ENCODE measurements around the gene LRP8. TPM values are rescaled to one million over a fixed set of nuclear protein-coding genes. Genes with fewer than 3 reads are reported as not detected.
"Not testable (repeated sequence)": the region's sequence is repeated elsewhere in the genome, so short reads cannot be mapped to it uniquely, and the experiment has no call there.

LRP8 gene
- polyA plus RNA-seq, 1 donor (not counting 4 experiments of a cell fraction or from before 2014, with no cell fraction given), result 31.0 TPM

GRCh38 chr1:53206735-53207379 is 121.0 kb downstream of the LRP8 start:
- H3K9ac ChIP-seq (ENCODE audit: control insufficient read depth, extremely low read depth, insufficient read depth, low read length), result no peak overlapping the region
- H3K36me3 ChIP-seq (ENCODE audit: control insufficient read depth in 2 of 2, extremely low read depth in 1 of 2, insufficient read depth in 2 of 2, low read length in 2 of 2), result peaks cover 18 to 34% of the 10 kb centered on the region in 2 experiments
- H3K79me2 ChIP-seq (ENCODE audit: control insufficient read depth, insufficient read depth, low read length), result no peaks in the 10 kb centered on the region
- no peak overlapping the region for H2AFZ ChIP-seq (ENCODE audit: control insufficient read depth, low read length)
- no peaks in the 10 kb centered on the region for H3K4me1 ChIP-seq (ENCODE audit: control insufficient read depth, extremely low read depth, insufficient read depth, low read length)
- H3K4me2 ChIP-seq (ENCODE audit: control insufficient read depth, extremely low read depth, insufficient read depth, low read depth, low read length), result no peak overlapping the region
- dilution Hi-C loops (cut with MboI; ENCODE audit: extremely low pct_ligation_motif_present, low sequenced_read_pairs), result no loop called here
- DNase-seq (ENCODE audit: low read depth, low spot score) (no peak), FAIRE-seq (no peak)
- H3K27ac ChIP-seq (ENCODE audit: control insufficient read depth, insufficient read depth, low read length), result no peak overlapping the region
- no peaks in the 10 kb centered on the region for H3K27me3 ChIP-seq (ENCODE audit: control insufficient read depth, extremely low read depth, insufficient read depth, low read length)
- TF ChIP-seq CTCF (optimal IDR thresholded peaks at IDR 0.05 in 1 of 3, IDR thresholded peaks at IDR 0.05 in 1 of 3, conservative IDR thresholded peaks at IDR 0.05 in 1 of 3; ENCODE audit: extremely low read depth in 1 of 3, insufficient read depth in 2 of 3, low read length in 3 of 3) (no peak), EZH2 (IDR thresholded peaks at IDR 0.05; ENCODE audit: low read length) (no peak)
- no peaks in the 10 kb centered on the region for H3K9me1 ChIP-seq (ENCODE audit: control insufficient read depth, extremely low read depth, insufficient read depth, low read length)
- H3K9me3 ChIP-seq (ENCODE audit: control insufficient read depth, low read depth, low read length), result no peaks in the 10 kb centered on the region
- H3K4me3 ChIP-seq (ENCODE audit: control insufficient read depth in 2 of 3, extremely low read depth in 1 of 3, insufficient read depth in 2 of 3, low read depth in 1 of 3, low read length in 3 of 3), result no peak overlapping the region
- H4K20me1 ChIP-seq (ENCODE audit: control insufficient read depth, extremely low read depth, insufficient read depth, low read length), result no peaks in the 10 kb centered on the region

GRCh38 chr1:53206083-53206685 is 121.7 kb downstream of the LRP8 start:
- H3K9me3 ChIP-seq (ENCODE audit: control insufficient read depth, low read depth, low read length); FAIRE-seq; H3K9me1 ChIP-seq (ENCODE audit: control insufficient read depth, extremely low read depth, insufficient read depth, low read length); H3K79me2 ChIP-seq (ENCODE audit: control insufficient read depth, insufficient read depth, low read length); H3K27ac ChIP-seq (ENCODE audit: control insufficient read depth, insufficient read depth, low read length); H3K4me3 ChIP-seq (ENCODE audit: control insufficient read depth in 2 of 3, extremely low read depth in 1 of 3, insufficient read depth in 2 of 3, low read depth in 1 of 3, low read length in 3 of 3); H3K9ac ChIP-seq (ENCODE audit: control insufficient read depth, extremely low read depth, insufficient read depth, low read length); dilution Hi-C loops (cut with MboI; ENCODE audit: extremely low pct_ligation_motif_present, low sequenced_read_pairs); H4K20me1 ChIP-seq (ENCODE audit: control insufficient read depth, extremely low read depth, insufficient read depth, low read length); H2AFZ ChIP-seq (ENCODE audit: control insufficient read depth, low read length); H3K27me3 ChIP-seq (ENCODE audit: control insufficient read depth, extremely low read depth, insufficient read depth, low read length); H3K4me1 ChIP-seq (ENCODE audit: control insufficient read depth, extremely low read depth, insufficient read depth, low read length); DNase-seq (ENCODE audit: low read depth, low spot score); H3K4me2 ChIP-seq (ENCODE audit: control insufficient read depth, extremely low read depth, insufficient read depth, low read depth, low read length): not testable (repeated sequence)
- H3K36me3 ChIP-seq (ENCODE audit: control insufficient read depth in 2 of 2, extremely low read depth in 1 of 2, insufficient read depth in 2 of 2, low read length in 2 of 2), result peaks cover 18 to 34% of the 10 kb centered on the region in 2 experiments

GRCh38 chr1:53205496-53205895 is 122.4 kb downstream of the LRP8 start:
- dilution Hi-C loops (cut with MboI; ENCODE audit: extremely low pct_ligation_motif_present, low sequenced_read_pairs); H3K4me2 ChIP-seq (ENCODE audit: control insufficient read depth, extremely low read depth, insufficient read depth, low read depth, low read length); H4K20me1 ChIP-seq (ENCODE audit: control insufficient read depth, extremely low read depth, insufficient read depth, low read length); H3K27me3 ChIP-seq (ENCODE audit: control insufficient read depth, extremely low read depth, insufficient read depth, low read length); H3K9ac ChIP-seq (ENCODE audit: control insufficient read depth, extremely low read depth, insufficient read depth, low read length); H3K9me1 ChIP-seq (ENCODE audit: control insufficient read depth, extremely low read depth, insufficient read depth, low read length); H3K4me3 ChIP-seq (ENCODE audit: control insufficient read depth in 2 of 3, extremely low read depth in 1 of 3, insufficient read depth in 2 of 3, low read depth in 1 of 3, low read length in 3 of 3); H3K27ac ChIP-seq (ENCODE audit: control insufficient read depth, insufficient read depth, low read length); FAIRE-seq; H3K79me2 ChIP-seq (ENCODE audit: control insufficient read depth, insufficient read depth, low read length); H3K4me1 ChIP-seq (ENCODE audit: control insufficient read depth, extremely low read depth, insufficient read depth, low read length); DNase-seq (ENCODE audit: low read depth, low spot score); H3K9me3 ChIP-seq (ENCODE audit: control insufficient read depth, low read depth, low read length); H2AFZ ChIP-seq (ENCODE audit: control insufficient read depth, low read length): not testable (repeated sequence)
- H3K36me3 ChIP-seq (ENCODE audit: control insufficient read depth in 2 of 2, extremely low read depth in 1 of 2, insufficient read depth in 2 of 2, low read length in 2 of 2), result peaks cover 12 to 28% of the 10 kb centered on the region in 2 experiments
